ENCODE measurements around the gene ZNF81.

DNA sequence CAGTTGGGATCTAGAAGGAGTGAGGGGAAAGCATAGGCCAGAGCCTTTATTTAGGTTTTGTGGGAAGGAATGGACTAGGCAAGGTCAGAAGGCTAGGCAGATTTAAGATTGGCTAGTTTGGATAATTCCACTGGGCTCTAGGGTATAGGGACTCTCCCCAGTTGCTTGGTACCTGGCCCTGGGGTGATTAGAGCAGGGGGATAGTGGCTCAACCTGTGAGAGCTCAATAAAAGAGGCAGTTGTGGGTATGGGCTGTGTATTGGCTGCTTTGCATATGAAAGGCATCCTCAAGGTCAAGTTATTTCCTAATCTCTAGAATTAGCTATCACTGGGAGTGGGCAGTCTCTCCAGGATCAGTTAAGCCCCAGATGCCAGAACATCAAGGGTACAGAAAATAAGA is 61.3 kb downstream of the ZNF81 start:
- TF ChIP-seq POLR2A (IDR thresholded peaks at IDR 0.05) (no peak), CTCF (IDR thresholded peaks at IDR 0.05) (no peak)
